Skeletal muscle cell (primary cell): Measurements from ENCODE around the gene ARG2.

Experiments
- DNase-seq: peaks from one replicate; pipeline ENCODE4 v3.0.0-alpha.2; 2010; ENCODE audit warnings: low read depth
- H3K4me3 ChIP-seq: 2 replicates; pipeline ENCODE4 v1.5.1; 2011; ENCODE audit warnings: low read depth, mild to moderate bottlenecking, control low read depth, low read length, moderate library complexity

The ARG2 gene

DNA sequence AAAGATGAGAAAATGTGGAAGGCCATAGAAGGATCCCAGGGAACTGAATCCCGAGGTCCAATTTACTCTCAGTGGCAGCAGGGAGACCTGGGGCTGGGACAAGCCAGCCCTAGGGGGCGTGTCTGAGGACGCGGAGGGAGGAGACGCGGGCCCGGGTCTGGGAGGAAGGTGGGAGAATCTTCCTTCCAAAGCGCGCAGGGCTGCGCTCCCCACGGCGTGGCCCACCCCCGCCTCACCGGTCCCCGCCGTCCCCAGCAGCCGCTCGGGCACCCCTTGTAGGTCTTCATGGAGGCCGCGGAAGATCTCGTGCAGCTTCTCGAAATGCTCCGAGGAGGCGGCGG, 54.4 kb downstream of the ARG2 start:
- no peak for DNase-seq
- H3K4me3 ChIP-seq = peak overlapping the region; percentile 84

DNA sequence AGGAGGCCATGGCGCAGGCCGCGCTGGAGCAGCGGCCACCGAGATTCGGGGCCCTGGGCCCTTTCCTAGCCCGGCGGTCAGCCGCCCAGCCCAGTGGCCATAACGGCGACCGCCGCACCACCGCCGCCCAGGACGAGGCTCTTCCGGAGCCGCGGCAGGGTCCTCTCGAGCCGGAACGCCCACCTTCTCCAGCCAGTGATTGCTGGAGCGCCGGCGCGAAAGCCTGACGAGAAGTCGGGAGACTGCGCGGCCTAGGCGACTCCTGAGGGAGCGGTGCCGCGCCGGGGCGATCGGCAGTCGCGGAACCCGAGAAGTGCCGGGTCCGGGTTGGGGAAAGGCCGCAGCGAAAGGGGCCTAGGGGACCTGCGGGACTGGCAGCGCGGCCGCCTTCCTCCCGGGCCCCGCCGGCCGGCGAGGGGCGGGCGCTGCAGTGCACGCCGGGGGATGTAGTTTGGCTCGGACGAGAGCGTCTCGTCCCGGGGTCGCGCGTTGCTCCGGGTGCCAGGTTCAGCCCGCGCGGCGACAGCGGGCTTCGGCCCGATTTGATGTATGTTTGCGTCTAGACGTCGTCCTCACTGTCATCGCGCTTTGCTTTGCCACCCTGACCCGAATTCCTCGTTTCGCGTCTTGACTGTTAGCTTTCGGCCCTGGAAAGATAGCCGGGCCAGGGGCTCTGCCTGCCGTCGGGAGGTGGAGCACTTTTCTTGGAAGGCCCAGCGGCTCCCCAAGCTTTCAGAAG, 54.9 kb downstream of the ARG2 start, which contains the start of gene VTI1B:
Gene VTI1B (minus strand): TSS at position 153 of the 739 bp plus-strand sequence. CDS start 143 bp downstream, at position 10.
- DNase-seq = no peak
- H3K4me3 ChIP-seq = peak within 1 kb of the TSS; percentile 84

DNA sequence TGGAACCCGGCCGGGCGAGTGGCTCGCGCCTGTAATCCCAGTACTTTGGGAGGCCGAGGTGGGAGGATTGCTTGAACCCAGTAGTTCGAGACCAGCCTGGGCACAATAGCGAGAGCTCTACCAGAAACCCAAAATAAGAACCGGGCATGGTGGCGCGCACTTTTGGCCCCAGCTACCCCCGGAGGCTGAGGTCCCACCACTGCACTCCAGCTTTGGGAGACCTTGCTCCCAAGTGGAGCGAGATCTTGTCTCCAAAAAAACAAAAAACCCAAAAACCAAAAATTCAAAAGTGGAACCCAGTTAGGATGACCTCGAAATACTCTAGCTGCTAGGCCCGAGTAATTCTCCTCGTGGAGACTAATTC, 55.5 kb downstream of the ARG2 start:
- H3K4me3 ChIP-seq = peak overlapping the region; percentile 84
- DNase-seq = no peak

DNA sequence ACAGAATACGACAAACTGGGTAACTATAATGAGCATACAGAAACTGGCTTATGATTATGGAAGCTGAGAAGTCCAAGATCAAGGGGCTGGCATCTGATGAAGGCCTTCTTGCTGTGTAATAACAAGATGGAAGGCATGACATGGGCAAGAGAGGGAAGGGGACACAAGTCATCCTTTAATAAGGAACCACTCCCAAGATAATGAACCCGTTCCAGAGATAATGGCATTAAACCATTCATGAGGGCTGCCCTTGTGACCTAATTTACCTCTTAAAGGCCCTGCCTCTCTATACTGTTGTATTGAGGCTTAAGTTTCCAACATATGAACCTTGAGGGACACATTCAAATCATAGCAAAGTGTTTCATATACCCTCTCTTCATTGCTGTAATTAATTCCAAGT, 59.3 kb downstream of the ARG2 start:
- H3K4me3 ChIP-seq = no peak overlapping the region
- no peak for DNase-seq

DNA sequence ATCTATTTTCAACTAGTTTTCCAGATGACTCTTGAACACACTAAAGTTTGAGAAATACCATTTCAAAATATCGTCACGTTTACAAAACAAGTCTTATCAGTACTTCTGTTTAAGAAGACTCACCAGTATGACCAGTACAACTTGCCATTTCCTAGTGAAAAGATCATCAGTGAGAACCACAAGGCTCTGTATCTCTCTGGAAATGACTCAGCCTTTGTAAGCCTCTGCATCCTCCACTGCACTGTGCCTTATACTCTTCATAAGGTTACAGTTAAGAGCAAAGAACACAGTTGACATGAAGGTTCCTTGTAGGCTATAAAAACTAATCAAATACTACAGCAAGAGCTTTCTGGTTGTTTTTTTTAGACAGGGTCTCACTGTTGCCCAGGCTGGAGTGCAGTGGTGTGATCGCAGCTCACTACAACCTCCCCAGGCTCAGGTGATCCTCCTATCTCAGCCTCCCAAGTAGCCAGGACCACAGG, 60.4 kb downstream of the ARG2 start:
- no peak for DNase-seq
- no peak overlapping the region for H3K4me3 ChIP-seq

DNA sequence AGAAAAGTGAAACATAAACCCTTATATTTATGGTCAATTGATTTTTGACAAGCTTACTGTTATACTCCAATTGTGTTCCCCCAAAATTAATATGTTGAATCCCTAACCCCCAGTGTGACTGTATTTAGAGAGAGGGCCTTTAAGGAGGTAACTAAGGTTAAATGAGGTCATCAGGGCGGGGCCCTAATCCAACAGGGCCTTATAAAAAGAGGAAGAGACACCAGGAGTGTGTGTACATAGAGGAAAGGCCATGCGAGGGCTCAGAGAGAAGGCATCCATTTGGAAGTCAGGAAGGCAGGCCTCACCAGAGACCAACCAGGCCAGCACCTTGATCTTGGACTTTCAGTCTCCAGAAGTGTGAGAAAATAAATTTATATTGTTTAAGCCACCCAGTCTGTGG, 61.2 kb downstream of the ARG2 start:
- H3K4me3 ChIP-seq = no peak overlapping the region
- DNase-seq = no peak

DNA sequence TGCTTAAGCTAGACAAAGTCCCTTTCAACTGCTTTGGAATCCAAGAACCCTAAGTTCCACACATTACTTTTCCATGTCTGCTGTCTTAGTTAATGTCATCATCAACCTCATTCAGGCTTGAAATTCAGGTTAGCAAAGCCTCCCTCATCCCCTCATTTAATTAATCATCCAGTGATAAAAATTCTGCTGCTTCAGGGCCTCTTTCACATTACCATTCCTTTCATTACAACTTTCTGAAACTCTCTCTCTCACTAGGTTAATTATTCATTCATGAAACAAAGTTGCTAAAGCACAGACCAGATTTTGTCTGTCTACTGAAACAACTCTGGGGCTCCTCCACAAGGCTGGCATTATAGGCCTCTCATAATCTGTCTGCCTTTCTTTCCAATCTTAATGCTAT, 64.1 kb downstream of the ARG2 start:
- no peak overlapping the region for H3K4me3 ChIP-seq
- no peak for DNase-seq

DNA sequence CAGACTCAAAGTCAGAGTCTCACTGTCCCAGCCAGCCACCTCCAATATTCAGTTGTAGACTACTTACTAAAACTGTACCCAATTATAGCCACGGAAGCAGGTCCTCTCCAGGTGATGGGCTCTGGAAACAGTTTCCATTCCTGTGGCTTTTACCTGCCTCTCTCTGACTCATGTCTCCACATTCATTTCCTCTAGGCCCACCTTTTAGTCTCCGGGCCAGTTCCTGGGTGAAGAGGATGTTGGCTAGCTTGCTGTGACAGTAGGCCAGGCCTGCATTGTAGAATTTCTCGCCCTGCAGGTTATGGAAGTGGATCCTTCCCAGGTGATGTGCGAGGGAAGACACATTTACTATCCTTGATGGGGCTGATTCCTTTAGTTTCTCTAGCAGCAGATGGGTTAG, 70.3 kb downstream of the ARG2 start:
- H3K4me3 ChIP-seq = no peak overlapping the region
- no peak for DNase-seq

DNA sequence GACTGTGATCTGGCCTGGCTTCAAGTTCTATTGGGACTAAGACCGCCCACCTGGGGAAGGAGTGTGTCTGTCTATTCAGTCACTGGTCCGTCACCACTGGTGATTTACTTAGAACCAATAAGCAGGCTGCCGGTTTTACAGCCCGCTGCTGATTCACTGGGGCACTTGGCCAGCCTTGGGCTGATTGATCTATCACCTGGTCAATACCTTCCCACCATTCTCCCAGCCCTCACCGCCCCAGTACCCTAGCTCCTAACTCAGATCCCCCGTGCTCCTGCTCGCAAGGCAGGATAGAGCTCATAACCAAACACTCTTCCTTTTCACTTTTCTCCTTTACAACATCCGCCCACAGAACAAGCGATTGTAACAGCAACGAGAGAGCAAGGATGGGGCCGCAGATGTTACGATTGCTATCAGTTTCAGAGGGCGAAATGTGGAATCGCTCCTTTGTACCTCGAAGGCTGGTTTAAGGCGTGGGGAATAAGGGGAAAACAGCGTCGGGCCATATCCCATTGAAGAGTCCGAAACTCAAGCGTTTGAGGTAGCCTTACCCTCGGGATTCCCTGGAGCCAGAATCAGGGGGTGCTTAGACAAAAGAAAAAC, 75.2 kb downstream of the ARG2 start:
- peak overlapping the region; percentile 87 for H3K4me3 ChIP-seq
- peak; percentile 87 for DNase-seq

DNA sequence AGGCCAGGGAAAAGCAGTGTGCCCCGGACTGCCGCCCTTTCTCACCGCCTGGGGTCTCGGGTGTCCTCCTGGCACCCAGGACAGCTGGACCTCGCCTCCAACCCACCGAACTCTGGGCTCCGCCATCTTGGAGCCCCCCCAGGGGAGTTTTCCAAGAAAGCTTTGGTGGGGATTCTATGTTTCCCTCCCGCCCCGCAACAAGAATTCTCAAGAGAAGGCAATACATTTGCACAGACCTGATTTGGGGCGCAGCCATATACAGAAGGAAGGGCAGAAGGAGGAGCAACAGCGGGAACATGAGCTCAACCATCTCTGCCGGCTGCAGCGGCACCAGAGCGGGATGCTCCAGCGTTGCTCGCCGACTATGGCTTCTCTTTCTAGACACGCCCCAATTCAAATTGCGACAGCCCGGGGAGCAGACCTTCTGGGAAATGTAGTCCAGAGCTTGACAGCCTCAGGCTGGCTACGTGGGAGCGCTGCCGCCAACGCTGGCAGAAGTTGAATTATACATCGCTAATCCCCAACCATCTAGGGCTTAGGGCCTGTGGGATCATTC, 75.8 kb downstream of the ARG2 start, which contains the start of gene RDH11:
Gene RDH11 (minus strand): TSS at position 371 of the 556 bp plus-strand sequence. CDS start 61 bp downstream, at position 310.
- peak within 1 kb of the TSS; percentile 87 for H3K4me3 ChIP-seq
- DNase-seq = peak; percentile 72

DNA sequence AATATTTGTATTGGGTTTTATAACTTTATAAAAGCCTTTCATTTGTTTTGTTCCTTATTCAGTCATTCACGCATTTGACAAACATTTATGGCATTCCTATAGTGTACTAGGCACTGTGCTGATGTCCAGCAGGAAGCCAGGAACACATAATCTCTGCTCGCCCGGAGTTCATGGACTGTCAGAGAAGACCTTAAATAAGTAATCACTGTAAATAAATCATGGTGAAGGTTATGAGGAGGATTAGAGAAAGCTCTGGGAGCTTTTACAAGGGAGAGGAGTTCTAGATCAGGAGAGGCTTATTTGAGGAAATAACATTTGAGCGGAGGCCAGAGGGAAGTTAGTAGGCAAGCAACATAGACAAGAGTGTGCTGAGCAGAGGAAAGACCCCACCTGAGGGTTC, 77.3 kb downstream of the ARG2 start:
- H3K4me3 ChIP-seq = no peak overlapping the region
- no peak for DNase-seq

DNA sequence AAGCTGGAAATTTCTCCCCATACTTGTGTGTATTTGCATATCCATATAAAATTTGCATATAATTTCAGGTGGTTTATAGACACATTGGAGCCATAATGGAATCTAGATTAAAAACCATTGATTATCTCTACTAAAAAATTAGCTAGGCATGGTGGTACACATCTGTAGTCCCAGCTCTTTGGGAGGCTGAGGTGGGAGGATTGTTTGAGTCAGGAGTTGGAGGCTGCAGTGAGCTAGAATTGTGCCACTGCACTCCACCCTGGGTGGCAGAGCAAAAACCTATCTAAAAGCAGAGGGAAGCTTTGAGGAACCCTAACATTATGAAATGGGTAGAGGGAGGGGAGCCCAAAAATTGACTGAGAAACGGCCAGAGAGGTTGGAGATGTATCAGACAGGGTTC, 78.5 kb downstream of the ARG2 start:
- no peak for DNase-seq
- H3K4me3 ChIP-seq = no peak overlapping the region
